Stimulated activated CD4-positive, alpha-beta T cell treated with anti-CD3 and anti-CD28 coated beads, Interleukin-4, amount 100 ng/mL, for 4 hours (primary cell): ENCODE data around the gene KCNQ5.
"Not testable (repeated sequence)": the region's sequence is repeated elsewhere in the genome, so short reads cannot be mapped to it uniquely, and the experiment has no call there.

ENCODE experiments used
- DNase-seq, 2 experiments: peaks; one replicate each; pipeline ENCODE4 v3.0.0-alpha.2; 2020

The KCNQ5 gene

DNA sequence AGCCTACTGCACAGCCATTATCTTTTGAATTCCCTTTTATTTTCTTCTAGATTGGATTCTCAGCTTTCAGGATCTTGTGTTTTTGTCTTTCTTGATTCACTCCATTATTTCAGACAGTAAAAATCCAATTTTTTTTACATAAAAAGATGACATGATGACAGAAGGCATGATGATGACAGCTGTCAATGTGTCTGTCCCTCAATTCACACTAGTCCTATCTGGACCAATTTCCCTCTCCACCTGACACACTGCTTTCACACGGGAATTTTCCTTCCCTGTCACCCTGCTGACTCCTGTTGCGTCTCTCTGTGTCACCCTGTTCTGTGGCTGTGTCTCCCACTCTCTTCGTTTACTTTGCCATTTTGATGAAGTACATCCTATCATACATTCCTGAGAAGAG, 529.9 kb downstream of the KCNQ5 start:
- no peak for DNase-seq

GRCh38 chr6:73152556-73152955, 530.7 kb downstream of the KCNQ5 start:
- DNase-seq = no peak

DNA sequence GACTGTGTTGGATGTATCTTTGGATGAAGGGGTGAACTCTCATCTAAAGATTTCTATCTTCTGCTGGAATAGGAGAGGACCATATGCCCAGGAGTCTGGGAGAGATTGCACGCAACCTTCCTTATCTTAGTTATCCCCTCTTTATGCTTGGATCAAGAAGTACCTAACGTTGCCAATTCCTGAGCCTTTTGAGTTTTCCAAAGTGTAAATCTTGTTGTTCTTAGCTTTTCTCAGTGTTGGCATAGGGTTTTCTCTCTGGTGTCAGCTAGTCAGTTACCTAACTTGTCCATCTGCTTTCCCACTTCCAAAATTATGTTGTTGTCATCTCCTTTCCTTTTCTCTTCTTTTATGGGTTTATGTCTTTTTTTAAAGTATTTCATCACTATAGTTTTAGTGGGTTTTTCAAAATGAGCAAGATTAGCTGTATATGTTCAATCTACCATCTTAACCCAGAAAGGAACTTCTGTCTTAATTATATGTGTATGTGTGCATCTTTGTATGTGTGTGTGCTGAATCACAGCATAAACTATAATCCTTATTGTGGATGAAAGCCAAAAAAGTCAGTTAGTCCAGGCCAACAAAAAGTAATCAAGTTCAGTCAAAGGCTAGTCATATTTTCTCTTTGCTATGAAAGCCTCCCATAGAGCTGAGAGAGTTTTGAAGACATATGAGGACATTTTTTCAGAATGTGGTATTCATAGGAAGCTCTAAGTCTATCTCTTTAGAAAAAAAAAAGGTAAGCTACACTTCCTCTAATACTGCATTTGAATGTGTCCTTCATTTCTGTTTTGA, 531.3 kb downstream of the KCNQ5 start:
- DNase-seq = no peak

- no peak for DNase-seq
These were observed 535.2 kb downstream of the KCNQ5 start for GRCh38 chr6:73156793-73157767.

DNA sequence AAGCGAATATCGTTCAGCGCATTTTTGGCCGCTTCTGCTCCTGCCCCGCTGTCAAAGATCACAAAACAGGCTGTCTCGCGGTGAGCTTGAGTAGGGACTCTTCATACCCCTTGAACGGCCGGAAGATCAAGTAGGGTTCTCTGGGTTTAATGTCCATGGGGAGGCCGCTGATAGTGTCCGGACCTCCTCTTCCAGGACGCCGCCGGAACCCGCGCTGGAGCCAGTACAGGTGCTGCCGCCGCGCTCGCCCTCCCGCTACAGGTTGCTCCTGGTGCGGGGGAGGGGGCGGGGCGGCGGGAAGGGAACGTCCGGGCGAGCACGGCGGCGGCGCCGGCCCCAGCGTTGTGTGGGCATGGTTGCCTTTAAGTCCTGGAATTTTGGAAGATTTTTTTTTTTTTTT, 536.0 kb downstream of the KCNQ5 start:
- no peak for DNase-seq

DNA sequence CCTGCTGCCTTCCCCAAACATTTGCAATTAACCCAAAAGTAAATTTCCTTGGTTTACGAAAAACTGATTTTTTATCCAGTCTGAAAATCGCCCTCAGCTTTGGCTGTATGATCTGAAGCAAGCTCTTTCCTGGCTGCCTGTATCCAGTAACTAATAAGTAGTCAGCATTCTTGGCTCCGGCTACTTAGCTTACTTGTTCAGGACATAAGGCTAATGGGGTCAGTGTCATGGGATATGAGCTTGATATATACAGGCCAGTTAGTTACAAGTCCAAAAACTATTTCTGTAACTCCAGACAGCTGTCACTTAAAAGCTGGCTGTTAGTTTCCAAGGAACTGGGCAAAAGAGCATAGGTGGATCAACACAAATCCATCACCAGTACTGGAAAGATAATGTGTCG, 547.2 kb downstream of the KCNQ5 start:
- DNase-seq = no peak

- DNase-seq = no peak
These were observed 547.8 kb downstream of the KCNQ5 start for GRCh38 chr6:73169633-73170032.

- DNase-seq = no peak
These were observed 552.8 kb downstream of the KCNQ5 start for GRCh38 chr6:73174646-73175045.

DNA sequence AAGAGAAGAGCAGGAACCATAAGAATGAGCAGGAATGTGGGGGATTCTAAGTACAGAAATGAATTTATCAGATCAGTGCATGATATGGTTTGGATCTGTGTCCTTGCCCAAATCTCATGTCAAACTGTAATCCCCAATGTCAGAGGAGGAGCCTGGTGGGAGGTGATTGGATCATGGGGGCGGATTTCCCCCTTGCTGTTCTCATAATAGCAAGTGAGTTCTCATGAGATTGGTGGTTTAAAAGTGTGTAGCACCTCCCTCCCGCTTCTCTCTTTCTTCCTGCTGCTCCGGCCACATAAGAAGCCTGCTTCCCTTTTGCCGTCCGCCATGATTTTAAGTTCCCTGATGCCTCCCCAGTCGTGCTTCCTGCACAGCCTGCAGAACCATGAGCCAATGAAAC, 554.2 kb downstream of the KCNQ5 start:
- DNase-seq = no peak

DNA sequence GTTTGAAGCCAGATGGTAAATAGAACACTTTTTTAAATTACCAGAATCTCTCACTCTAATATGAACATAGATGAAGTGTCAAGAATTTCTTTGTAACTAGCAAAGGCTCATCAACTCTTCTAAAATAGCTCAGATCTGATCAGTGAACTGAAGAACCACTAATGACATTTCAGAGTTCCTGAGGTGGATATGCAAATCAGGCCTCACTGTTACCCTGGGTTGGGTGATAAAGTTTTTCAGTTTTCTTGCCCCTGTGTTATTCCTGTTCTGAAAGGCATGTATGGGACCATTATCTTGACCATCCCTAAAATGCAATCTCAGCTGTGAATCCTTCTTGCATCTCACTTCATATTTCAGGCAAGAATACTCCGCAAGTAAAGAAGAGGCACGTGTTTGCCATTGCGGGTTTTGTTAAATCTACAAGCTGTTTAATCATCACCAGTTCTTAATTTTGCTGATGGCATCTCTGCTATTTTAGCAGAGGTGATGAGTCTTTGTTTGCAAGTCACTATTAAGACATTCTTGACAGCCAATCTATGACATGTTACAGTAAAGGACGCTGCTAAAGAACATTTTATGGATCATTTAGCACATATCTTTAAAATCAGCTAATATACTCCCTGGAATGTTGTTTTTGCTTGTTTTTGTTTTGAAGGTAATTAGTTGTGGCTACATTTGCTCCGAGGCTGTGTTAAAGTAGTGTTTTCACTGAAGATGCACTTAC, 555.5 kb downstream of the KCNQ5 start:
- no peak for DNase-seq

GRCh38 chr6:73180076-73180738, 558.3 kb downstream of the KCNQ5 start:
- no peak for DNase-seq

DNA sequence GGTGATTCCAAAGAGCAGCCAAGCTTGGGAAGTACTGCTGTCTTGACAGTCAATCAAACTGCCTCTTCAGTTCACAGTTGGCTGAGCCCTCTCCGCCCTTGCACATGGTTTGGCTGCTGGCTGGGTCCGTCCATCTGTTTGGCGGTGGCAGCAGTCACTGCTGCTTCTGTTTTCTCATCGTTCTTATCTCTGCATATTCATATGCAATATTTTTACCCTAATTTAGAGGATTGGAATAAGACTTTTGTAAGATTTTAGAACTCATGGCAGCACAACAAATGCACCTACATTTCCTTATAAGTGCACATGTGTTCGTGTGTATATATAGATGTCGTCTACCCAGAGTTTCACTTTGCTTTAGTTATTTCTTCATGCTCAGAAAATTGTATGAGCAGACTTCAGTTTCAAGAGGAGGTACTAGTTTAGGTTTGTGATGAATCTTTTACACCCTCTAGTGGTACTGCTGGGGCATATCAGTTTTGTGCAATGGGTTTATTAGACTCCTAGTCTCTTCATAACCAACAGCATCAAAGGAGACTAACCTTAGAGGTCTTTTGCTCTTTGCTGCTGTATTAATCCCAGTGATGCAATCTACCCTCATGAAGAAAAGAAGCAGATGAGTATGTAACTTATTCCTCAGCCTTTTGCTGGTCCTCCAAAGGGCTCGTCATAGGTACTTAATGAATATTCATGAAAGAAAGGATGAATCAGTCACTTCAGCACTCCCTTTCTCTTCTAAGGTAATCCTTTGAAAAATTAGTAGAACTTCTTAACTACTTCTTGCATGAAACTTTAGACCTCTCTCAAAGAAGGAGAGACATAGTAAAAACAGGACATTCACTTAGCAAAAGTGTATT, 559.1 kb downstream of the KCNQ5 start:
- no peak for DNase-seq

GRCh38 chr6:73182021-73182607, 560.2 kb downstream of the KCNQ5 start:
- DNase-seq = no peak

DNA sequence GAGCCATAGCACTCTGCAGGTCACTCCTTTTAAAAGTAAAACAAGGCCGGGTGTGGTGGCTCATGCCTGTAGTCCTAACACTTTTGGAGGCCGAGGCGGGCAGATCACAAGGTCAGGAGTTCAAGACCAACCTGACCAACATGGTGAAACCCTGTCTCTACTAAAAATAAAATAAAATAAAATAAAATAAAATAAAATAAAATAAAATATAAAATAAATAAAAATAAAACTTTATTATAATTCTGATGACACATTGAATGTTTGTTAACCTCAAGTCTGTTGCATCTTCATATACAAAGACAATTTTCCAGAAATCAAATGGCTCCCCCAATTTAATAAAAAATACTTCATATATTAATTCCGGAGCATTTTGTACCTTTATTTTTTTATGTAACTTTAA, 571.4 kb downstream of the KCNQ5 start:
- not testable (repeated sequence) for DNase-seq

DNA sequence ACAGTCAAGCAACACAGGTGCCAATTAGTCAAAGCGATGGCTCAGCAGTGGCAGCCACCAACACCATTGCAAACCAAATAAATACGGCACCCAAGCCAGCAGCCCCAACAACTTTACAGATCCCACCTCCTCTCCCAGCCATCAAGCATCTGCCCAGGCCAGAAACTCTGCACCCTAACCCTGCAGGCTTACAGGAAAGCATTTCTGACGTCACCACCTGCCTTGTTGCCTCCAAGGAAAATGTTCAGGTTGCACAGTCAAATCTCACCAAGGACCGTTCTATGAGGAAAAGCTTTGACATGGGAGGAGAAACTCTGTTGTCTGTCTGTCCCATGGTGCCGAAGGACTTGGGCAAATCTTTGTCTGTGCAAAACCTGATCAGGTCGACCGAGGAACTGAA, 572.9 kb downstream of the KCNQ5 start:
- no peak for DNase-seq

DNA sequence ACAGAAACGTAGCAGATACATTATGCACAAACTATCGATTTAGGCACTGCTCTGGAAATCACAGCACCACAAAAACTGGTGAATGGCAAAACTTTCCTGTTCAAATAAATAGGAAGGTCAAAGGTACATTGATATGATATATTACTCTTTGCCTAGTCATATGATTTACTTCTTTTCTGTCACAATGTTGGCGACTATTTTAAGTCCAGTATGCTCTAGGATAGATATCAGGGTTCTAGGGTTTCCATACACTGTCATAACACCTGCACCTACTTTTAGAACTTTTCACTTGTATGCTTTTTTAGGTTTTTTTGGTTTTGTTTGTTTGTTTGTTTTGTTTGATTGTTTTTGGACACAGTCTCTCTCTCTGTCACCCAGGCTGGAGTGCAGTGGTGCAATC, 578.4 kb downstream of the KCNQ5 start:
- no peak for DNase-seq

GRCh38 chr6:73200735-73201134, 578.9 kb downstream of the KCNQ5 start:
- no peak for DNase-seq

DNA sequence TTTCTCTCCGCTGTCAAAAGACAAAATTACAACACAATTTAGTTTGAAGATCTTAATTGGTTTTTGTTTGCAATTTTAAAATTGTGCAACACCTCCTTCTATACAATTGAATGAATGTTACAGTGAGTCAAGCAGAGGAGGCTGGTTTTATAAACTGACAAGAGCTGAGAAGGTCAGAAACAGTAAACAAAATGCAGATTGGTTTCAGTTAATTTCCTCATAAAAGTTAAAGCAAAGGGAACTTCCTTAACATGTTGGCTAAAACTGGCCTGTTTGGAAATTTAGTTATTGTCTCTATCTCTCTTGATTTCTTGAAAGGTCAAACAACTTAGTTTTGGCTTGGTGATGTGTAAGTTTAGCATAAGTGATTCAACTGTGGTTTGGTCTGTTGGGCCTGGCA, 581.2 kb downstream of the KCNQ5 start:
- DNase-seq = no peak

DNA sequence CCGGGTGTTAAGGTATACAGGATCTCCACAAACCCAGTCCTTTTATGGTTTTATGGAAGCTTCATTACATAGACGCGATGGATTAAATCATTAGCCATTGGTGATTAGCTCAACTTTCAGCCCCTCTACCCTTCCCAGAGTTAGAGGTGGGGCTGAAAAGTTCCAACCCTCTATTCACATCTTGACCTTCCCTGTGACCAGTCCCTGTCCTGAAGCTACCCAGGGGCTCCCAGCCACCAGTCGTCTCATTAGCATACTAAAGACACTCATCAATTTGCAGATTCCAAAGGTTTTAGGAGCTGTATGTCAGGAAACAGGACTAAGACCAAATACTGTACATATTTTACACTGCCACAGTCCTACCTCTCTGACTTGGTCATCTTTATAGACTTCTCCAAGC, 582.4 kb downstream of the KCNQ5 start:
- no peak for DNase-seq

GRCh38 chr6:73207221-73207837, 585.5 kb downstream of the KCNQ5 start:
- no peak for DNase-seq

GRCh38 chr6:73209117-73209516, 587.3 kb downstream of the KCNQ5 start:
- DNase-seq = no peak
